ENCODE results near the gene FOXF1. TPM values are rescaled to one million over a fixed set of nuclear protein-coding genes. Genes with fewer than 3 reads are reported as not detected.

The FOXF1 gene
- total RNA-seq, 1 donor from 2014 or later: 31.0 TPM

DNA sequence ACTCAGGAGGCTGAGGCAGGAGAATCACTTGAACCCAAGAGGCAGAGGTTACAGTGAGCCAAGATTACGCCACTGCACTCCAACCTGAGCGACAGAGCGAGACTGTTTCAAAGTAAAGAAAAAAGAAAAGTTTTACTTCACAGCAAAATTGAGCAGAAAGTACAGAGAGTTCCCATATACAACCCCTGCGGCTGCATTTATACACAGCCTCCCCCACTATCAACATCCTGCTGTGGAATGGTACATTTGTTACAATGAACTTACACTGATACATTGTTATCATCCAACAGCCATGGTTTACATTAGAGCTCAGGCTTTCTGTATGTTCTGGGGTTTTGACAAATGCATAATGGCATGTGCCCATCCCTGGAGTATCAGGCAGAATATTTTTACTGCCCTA is 47.3 kb downstream of the FOXF1 start:
- no peak for DNase-seq (ENCODE audit: low spot score)

DNA sequence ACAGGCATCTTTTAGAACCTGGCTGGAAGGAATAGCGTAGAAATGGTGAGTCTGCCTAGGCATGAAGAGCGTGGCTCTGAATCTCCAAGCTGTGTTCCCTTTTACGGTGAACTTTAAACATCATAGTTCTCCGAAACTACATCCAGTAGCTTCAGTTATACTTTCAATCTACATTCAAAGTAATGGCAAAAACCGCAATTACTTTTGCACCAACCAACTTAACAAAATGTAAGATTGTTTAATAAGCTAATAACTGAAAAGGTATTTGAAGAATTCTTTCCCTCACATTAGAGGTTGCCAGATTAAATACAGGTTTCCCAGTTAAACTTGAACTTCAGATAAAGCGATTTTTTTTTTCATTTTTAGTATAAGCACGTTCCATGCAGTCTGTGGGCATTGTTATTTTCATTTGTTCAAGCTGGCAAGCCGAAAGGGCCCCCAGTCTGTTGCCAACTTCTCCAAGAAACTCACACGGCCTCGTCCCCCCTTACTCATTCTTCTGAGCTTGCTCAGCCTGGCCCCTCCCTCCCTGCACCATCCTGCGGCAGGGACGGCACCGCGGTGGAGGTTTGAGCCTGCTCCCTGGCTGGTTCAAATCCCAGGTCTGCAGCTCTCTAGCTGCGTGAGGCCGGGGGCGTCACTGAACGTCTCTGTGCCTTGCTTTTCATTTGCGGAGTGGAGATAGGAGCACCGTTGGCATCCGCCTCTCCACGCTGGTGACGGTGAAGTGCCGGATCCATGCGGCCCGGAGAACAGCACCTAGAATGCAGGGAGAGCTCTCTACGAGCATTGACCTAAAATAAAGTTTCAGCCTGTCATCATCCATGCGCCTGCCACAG is 48.2 kb downstream of the FOXF1 start:
- DNase-seq (ENCODE audit: low spot score): no peak

DNA sequence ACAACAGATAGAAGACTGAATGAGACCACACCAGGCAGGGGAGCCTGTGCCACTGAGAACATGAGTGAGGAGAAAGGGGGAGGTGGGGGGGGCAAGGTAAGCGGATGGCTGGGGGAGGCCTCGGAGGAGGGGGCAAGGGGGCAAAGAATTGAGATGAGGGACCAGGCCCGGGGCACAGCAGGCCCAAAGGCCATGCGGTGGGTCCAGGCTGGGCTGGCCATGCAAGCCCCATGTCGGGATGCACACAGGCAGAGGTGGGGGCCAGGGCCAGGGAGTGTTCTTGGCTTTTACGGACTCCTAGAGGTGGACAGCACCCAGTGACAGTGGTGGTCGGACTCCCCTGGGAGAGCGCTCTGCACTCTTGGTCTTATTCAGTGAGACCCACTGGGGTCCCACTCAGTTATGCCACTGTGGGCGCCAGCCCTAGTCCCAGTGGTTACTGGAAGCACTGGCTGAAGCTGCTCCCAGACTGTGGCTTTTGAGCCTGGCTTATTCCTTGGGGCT is 49.5 kb downstream of the FOXF1 start:
- DNase-seq (ENCODE audit: low spot score): no peak

DNA sequence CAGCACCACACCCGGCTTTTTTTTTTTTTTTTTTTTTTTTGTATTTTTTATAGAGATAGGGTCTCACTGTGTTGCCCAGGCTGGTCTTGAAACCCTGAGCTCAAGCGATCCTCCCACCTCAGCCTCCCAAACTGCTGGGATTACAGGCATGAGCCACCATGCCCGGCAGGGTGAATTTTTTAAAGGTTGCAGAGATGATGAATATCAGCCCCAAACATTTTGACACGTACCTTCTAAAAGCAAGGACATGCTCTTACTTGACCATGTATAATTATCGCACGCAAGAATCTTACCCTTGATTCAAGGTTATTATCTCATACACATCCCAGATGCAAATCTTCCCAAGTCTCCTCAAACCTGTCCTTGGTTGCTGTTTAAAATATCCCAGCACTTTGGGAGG is 52.0 kb downstream of the FOXF1 start:
- no peak for DNase-seq (ENCODE audit: low spot score)

DNA sequence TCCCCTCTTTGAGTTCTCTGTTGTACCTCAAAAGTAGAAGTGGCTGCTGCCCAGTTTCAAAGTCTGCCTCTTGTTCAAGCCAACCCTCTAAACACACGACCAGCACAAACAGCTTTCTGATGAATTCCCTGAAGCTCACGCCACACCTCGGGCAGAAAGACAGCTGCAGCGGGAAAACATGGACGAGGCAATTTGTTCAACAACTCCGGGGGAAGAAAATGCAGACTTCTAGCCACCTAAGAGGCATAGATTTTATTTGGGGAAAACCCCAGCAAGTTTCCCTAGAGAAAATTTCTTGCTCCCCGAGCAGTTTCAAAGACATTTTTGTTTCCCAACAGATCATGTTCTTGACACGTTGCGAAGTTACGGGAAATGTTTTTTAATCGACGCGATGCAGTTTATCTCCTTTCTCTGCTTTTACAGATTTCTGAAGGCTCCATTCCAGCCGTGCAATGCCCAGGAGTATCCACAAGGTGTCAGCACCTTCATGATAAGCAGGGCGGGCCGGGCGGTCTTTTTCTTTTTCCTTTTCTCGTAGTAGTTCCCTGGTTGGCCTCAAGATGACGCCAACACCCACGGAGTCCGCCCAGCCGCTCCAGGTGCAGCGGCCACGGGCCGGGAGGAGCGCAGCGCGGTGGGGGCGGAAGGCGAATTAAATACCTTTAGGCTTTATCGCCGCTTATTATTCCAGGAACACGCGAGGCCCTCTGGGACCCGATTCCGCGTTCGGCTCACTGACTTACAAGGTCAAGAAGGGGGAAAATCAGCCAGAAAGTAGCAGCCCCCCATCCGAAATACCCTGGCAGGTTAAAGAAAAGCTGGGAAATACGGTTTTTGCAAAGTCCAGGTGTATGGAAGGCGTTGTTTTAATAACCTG is 53.4 kb downstream of the FOXF1 start:
- DNase-seq (ENCODE audit: low spot score): peak; percentile 91

Other genes starting within 250 kb of the FOXF1 start
- gene MTHFSD, start 44.7 kb downstream of the FOXF1 start, total RNA-seq: 29.0 TPM
- gene FOXC2, start 56.3 kb downstream of the FOXF1 start, total RNA-seq: 0.92 TPM
- gene FOXL1, start 68.0 kb downstream of the FOXF1 start, total RNA-seq: 8.2 TPM